ENCODE measurements around the gene EGR4.

- no peak for TF ChIP-seq POLR2A (IDR thresholded peaks at IDR 0.05)
- TF ChIP-seq CTCF (IDR thresholded peaks at IDR 0.05): no peak
These were observed 33.5 kb downstream of the EGR4 start for GRCh38 chr2:73259704-73260337.

Data from lower leg skin (tissue), 3 donors.